Suprapubic skin (tissue), 4 donors: ENCODE data around the gene POM121L12. TPM values are rescaled to one million over a fixed set of nuclear protein-coding genes. Genes with fewer than 3 reads are reported as not detected.

Experiments used
- DNase-seq, 2 donors: peaks; one replicate each; pipeline ENCODE4 v3.0.0-alpha.2; 2019; ENCODE audit warnings: low spot score in 2 of 2
- H3K27ac ChIP-seq: fragments of 200-600 bp; sonication (generic); one replicate; pipeline ENCODE4 v1.5.1; 2019
- H3K27me3 ChIP-seq: fragments of 200-600 bp; sonication (generic); one replicate; pipeline ENCODE4 v1.5.1; 2019
- H3K36me3 ChIP-seq: fragments of 200-600 bp; sonication (generic); one replicate; pipeline ENCODE4 v1.5.1; 2019
- H3K4me1 ChIP-seq: fragments of 200-600 bp; sonication (generic); one replicate; pipeline ENCODE4 v1.5.1; 2019
- H3K4me3 ChIP-seq: fragments of 200-600 bp; sonication (generic); one replicate; pipeline ENCODE4 v1.5.1; 2019; ENCODE audit warnings: mild to moderate bottlenecking
- H3K9me3 ChIP-seq: fragments of 200-600 bp; sonication (generic); one replicate; pipeline ENCODE4 v1.5.1; 2019
- CTCF ChIP-seq, 2 donors: fragments of 200-600 bp in 1 of 2; fragments of 450-650 bp in 1 of 2; sonication (generic) in 1 of 2; IDR thresholded peaks; one replicate each; pipeline ENCODE4 v1.5.1; 2016 to 2019; ENCODE audit warnings: antibody characterized with exemption in 2 of 2, mild to moderate bottlenecking in 1 of 2, moderate library complexity in 1 of 2
- EP300 ChIP-seq: sonication (generic); formaldehyde crosslinking; IDR thresholded peaks from one replicate; pipeline ENCODE4 v1.6.1; 2017; ENCODE audit warnings: antibody characterized with exemption
- POLR2A ChIP-seq, 2 donors: fragments of 450-650 bp; IDR thresholded peaks; one replicate each; pipeline ENCODE4 v1.6.1; 2017; ENCODE audit warnings: antibody characterized with exemption in 2 of 2, mild to moderate bottlenecking in 2 of 2, moderate library complexity in 2 of 2
- POLR2AphosphoS5 ChIP-seq, 3 donors: sonication (generic); formaldehyde crosslinking; IDR thresholded peaks; one replicate each; pipeline ENCODE4 v1.6.1; 2017; ENCODE audit warnings: antibody characterized with exemption in 3 of 3
- WGBS: methylation state at CpG from one replicate; pipeline ENCODE4 v1.1.5; 2018; 5-methylcytosine and 5-hydroxymethylcytosine counted together
- total RNA-seq, 4 donors: library from RNA; depleted of rRNA; stranded (reverse); fragments of >200 nt; gene quantifications; one replicate each; pipeline ENCODE4 v1.1.0, GENCODE V29; 2016

The POM121L12 gene
- total RNA-seq, 4 donors from 2014 or later: not detected

GRCh38 chr7:53070883-53071282 is 35.5 kb downstream of the POM121L12 start:
- Histone ChIP-seq H3K4me1 (no peaks in the 10 kb centered on the region), H3K4me3 (no peak overlapping the region), H3K36me3 (no peaks in the 10 kb centered on the region), H3K9me3 (no peaks in the 10 kb centered on the region), H3K27ac (no peak overlapping the region), H3K27me3 (no peaks in the 10 kb centered on the region)
- TF ChIP-seq POLR2AphosphoS5 (IDR thresholded peaks at IDR 0.05): no peak
- TF ChIP-seq POLR2A (IDR thresholded peaks at IDR 0.05): no peak
- no peak for TF ChIP-seq EP300
- TF ChIP-seq CTCF (IDR thresholded peaks at IDR 0.05): no peak
- WGBS: 78% methylated on average over 2 of the region's 2 CpGs
- DNase-seq: no peak
